Right lobe of liver (tissue), 6 donors: ENCODE measurements around the gene TTLL10. TPM values are rescaled to one million over a fixed set of nuclear protein-coding genes. Genes with fewer than 3 reads are reported as not detected.

Experiments used
- ATAC-seq, 4 donors: fragments of 200-7000 bp; cut with Tn5 transposase; one replicate each; pipeline ENCODE4 v1.9.1; 2020; ENCODE audit warnings: mild to moderate bottlenecking in 4 of 4, moderate library complexity in 4 of 4
- DNase-seq, 3 donors: peaks; one replicate each; pipeline ENCODE4 v3.0.0-alpha.2; 2020
- H3K27ac ChIP-seq, 3 donors: fragments of 200-600 bp; one replicate each; pipeline ENCODE4 v1.8.0; 2022
- H3K27me3 ChIP-seq, 2 donors: fragments of 200-600 bp; one replicate each; pipeline ENCODE4 v1.8.0; 2022
- H3K36me3 ChIP-seq, 4 donors: fragments of 200-600 bp; sonication (generic) in 1 of 4; one replicate each; pipeline versions ENCODE4 v1.5.1 to v1.8.0; 2017 to 2022; ENCODE audit warnings: control low read depth in 1 of 4
- H3K4me1 ChIP-seq, 4 donors: fragments of 200-600 bp; sonication (generic) in 1 of 4; one replicate each; pipeline versions ENCODE4 v1.5.1 to v1.8.0; 2017 to 2022; ENCODE audit warnings: control low read depth in 1 of 4
- H3K4me3 ChIP-seq, 3 donors: fragments of 200-600 bp; one replicate each; pipeline ENCODE4 v1.8.0; 2022
- H3K9me3 ChIP-seq, 4 donors: fragments of 200-600 bp; sonication (generic) in 1 of 4; one replicate each; pipeline versions ENCODE4 v1.5.1 to v1.8.0; 2017 to 2022; ENCODE audit warnings: control low read depth in 1 of 4
- CTCF ChIP-seq, 4 donors: fragments of 200-600 bp in 3 of 4; fragments of 450-650 bp in 1 of 4; IDR thresholded peaks; one replicate each; pipeline versions ENCODE4 v1.5.1 to v1.8.0; 2016 to 2022; ENCODE audit warnings: antibody characterized with exemption in 4 of 4, mild to moderate bottlenecking in 2 of 4
- POLR2A ChIP-seq: fragments of 450-650 bp; IDR thresholded peaks from one replicate; pipeline ENCODE4 v1.6.1; 2017; ENCODE audit warnings: antibody characterized with exemption, mild to moderate bottlenecking
- WGBS: methylation state at CpG from one replicate; pipeline ENCODE4 v1.1.6; 2018; ENCODE audit warnings: low coverage, low lambda C conversion rate; ENCODE audit not compliant: insufficient coverage; ENCODE audit errors: missing lambda C conversion rate; 5-methylcytosine and 5-hydroxymethylcytosine counted together
- intact Hi-C, 2 donors: fragments of 100-400 bp; cut with DNase I; formaldehyde crosslinking; loops; one replicate each; pipeline versions ENCODE4 v1.11.2 to v1.14.1; 2022
- total RNA-seq, 6 experiments: library from RNA; depleted of rRNA in 2 of 6; stranded (reverse); fragments of >200 nt in 2 of 6; fragmentation: NEBNext Ultra II Directional in 3 of 6; extraction: Animal tissue kit (Norgen Biotek cat#: 25700) in 3 of 6; gene quantifications; one replicate each; pipeline versions ENCODE4 v1.1.0 to v1.2.4, GENCODE V29; 2016 to 2023
- donor health status: DM: no; HTN: yes; CAD: no.
- donor health status: DM: no; HTN: no; CAD: no.
- donor health status: DM: no; HTN: no; CAD: no.
- donor health status: DM: no; HTN: yes; CAD: no.
- donor health status: DM: no; HTN: yes; CAD: no.

The TTLL10 gene
- total RNA-seq, 6 experiments from 2014 or later: not detected

- 64% methylated on average over 6 of the region's 11 CpGs for WGBS
- DNase-seq (no peak), ATAC-seq (no peak)
- TF ChIP-seq CTCF (IDR thresholded peaks at IDR 0.05) (no peak), POLR2A (no peak)
- intact Hi-C loops: loop anchor here (5.0 to 10.0 kb wide), 2 partner anchors 54 to 118 kb away; no protein-coding TSS in a partner anchor
- H3K27ac ChIP-seq: no peak overlapping the region
- peak overlapping the region in 1 of 3 donors; percentile 16 for H3K4me3 ChIP-seq
- no peaks in the 10 kb centered on the region for H3K36me3 ChIP-seq
- no peaks in the 10 kb centered on the region for H3K9me3 ChIP-seq
- no peaks in the 10 kb centered on the region for H3K27me3 ChIP-seq
- peaks cover 0 to 22% (median 0%) of the 10 kb centered on the region in 4 donors for H3K4me1 ChIP-seq
These were observed 66.7 kb downstream of the TTLL10 start for GRCh38 chr1:1240348-1240732.

- DNase-seq (no peak), ATAC-seq (no peak)
- no peak overlapping the region for H3K27ac ChIP-seq
- H3K4me3 ChIP-seq: no peak overlapping the region
- no peaks in the 10 kb centered on the region for H3K36me3 ChIP-seq
- H3K27me3 ChIP-seq: no peaks in the 10 kb centered on the region
- peaks cover 0 to 22% (median 0%) of the 10 kb centered on the region in 4 donors for H3K4me1 ChIP-seq
- WGBS: 67% methylated on average over 2 of the region's 23 CpGs
- no peak for TF ChIP-seq POLR2A
- no peak for TF ChIP-seq CTCF (IDR thresholded peaks at IDR 0.05)
- H3K9me3 ChIP-seq: no peaks in the 10 kb centered on the region
- intact Hi-C loops: loop anchor here (5.0 to 10.0 kb wide), 2 partner anchors 54 to 119 kb away; no protein-coding TSS in a partner anchor
These were observed 67.3 kb downstream of the TTLL10 start for GRCh38 chr1:1240822-1241587.

GRCh38 chr1:1241588-1242219 is 68.0 kb downstream of the TTLL10 start:
- Histone ChIP-seq H3K4me3 (no peak overlapping the region), H3K4me1 (peaks cover 0 to 22% (median 0%) of the 10 kb centered on the region in 4 donors), H3K27ac (no peak overlapping the region), H3K36me3 (no peaks in the 10 kb centered on the region), H3K27me3 (no peaks in the 10 kb centered on the region), H3K9me3 (no peaks in the 10 kb centered on the region)
- no CpG with 5 or more reads among the region's 26 CpGs for WGBS
- intact Hi-C loops: loop anchor here (5.0 to 10.0 kb wide), 2 partner anchors 53 to 119 kb away; no protein-coding TSS in a partner anchor
- DNase-seq (peak in 1 of 3 donors; percentile 51), ATAC-seq (no peak)
- no peak for TF ChIP-seq POLR2A
- TF ChIP-seq CTCF (IDR thresholded peaks at IDR 0.05): no peak

GRCh38 chr1:1242461-1243265 is 69.0 kb downstream of the TTLL10 start:
- Histone ChIP-seq H3K36me3 (no peaks in the 10 kb centered on the region), H3K27me3 (no peaks in the 10 kb centered on the region), H3K4me1 (peaks cover 0 to 14% (median 0%) of the 10 kb centered on the region in 4 donors), H3K9me3 (no peaks in the 10 kb centered on the region), H3K4me3 (no peak overlapping the region), H3K27ac (no peak overlapping the region)
- 100% methylated on average over 3 of the region's 41 CpGs for WGBS
- ATAC-seq (no peak), DNase-seq (no peak)
- intact Hi-C loops: loop anchor here (5.0 to 10.0 kb wide), 2 partner anchors 52 to 120 kb away; no protein-coding TSS in a partner anchor
- TF ChIP-seq POLR2A (no peak), CTCF (IDR thresholded peaks at IDR 0.05) (no peak)
